IMR-90 (cell line): ENCODE measurements around the gene IL4. TPM values are rescaled to one million over a fixed set of nuclear protein-coding genes. Genes with fewer than 3 reads are reported as not detected.

Source experiments
- ATAC-seq: fragments of 200-7000 bp; cut with Tn5 transposase; 2 replicates; pipeline ENCODE4 v1.9.1; 2020; ENCODE audit warnings: low read depth, mild to moderate bottlenecking, moderate library complexity
- BruUV-seq: library from RNA; stranded (reverse); fragments of 400-500 nt; replicated peaks from 2 replicates; lab custom pipeline; 2021; lab: Mats Ljungman, UMichigan
- CTCF ChIA-PET: fragments of 300-600 bp; formaldehyde crosslinking; extraction: SDS; loops from one replicate; lab custom pipeline; 2021; ENCODE audit warnings: antibody characterized with exemption; lab: Yijun Ruan, JAX
- POLR2A ChIA-PET: fragments of 300-600 bp; sonication (Branson Sonifier 250); formaldehyde crosslinking; loops from one replicate; lab custom pipeline; 2022; ENCODE audit warnings: antibody characterized with exemption; ENCODE audit not compliant: unreplicated experiment; lab: Charles Lee
- DNase-seq: peaks from one replicate; pipeline ENCODE4 v3.0.0; 2013
- H2AFZ ChIP-seq: replicated peaks from 2 replicates; pipeline ENCODE3; 2013; ENCODE audit warnings: low read length, mild to moderate bottlenecking; ENCODE audit not compliant: poor library complexity
- H2AK5ac ChIP-seq: 2 replicates; pipeline ENCODE4 v1.6.1; 2013; ENCODE audit warnings: low read depth, low read length, inconsistent platforms
- H2AK9ac ChIP-seq: replicated peaks from 2 replicates; pipeline ENCODE3; 2013; ENCODE audit warnings: mild to moderate bottlenecking, low read depth, low read length, moderate library complexity; ENCODE audit not compliant: poor library complexity
- H2BK120ac ChIP-seq: 2 replicates; pipeline ENCODE4 v1.6.1; 2013; ENCODE audit warnings: low read depth, low read length, inconsistent platforms
- H2BK15ac ChIP-seq: 3 replicates; pipeline ENCODE4 v1.6.1; 2013; ENCODE audit warnings: low read depth, low read length, inconsistent platforms
- H2BK20ac ChIP-seq: 2 replicates; pipeline ENCODE4 v1.6.1; 2013; ENCODE audit warnings: low read depth, mild to moderate bottlenecking, inconsistent platforms, low read length, moderate library complexity
- H2BK5ac ChIP-seq: 2 replicates; pipeline ENCODE4 v1.6.1; 2013; ENCODE audit warnings: mild to moderate bottlenecking, low read depth, low read length, inconsistent platforms; ENCODE audit not compliant: poor library complexity, severe bottlenecking
- H3K14ac ChIP-seq: replicated peaks from 2 replicates; pipeline ENCODE4 v1.6.1; 2013; ENCODE audit warnings: low read depth, low read length, inconsistent platforms
- H3K18ac ChIP-seq: 2 replicates; pipeline ENCODE4 v1.6.1; 2013; ENCODE audit warnings: low read depth, low read length, control low read depth
- H3K23ac ChIP-seq: 2 replicates; pipeline ENCODE4 v1.6.1; 2013; ENCODE audit warnings: low read depth, low read length, inconsistent platforms
- H3K27ac ChIP-seq: 2 replicates; pipeline ENCODE4 v1.5.1; 2013; ENCODE audit warnings: mild to moderate bottlenecking, control low read depth, low read length; ENCODE audit not compliant: insufficient read depth
- H3K27me3 ChIP-seq: 2 replicates; pipeline ENCODE4 v1.6.1; 2013; ENCODE audit warnings: low read length; ENCODE audit not compliant: control insufficient read depth, insufficient read depth
- H3K36me3 ChIP-seq: 2 replicates; pipeline ENCODE4 v1.6.1; 2013; ENCODE audit warnings: low read length, mixed read lengths; ENCODE audit not compliant: control insufficient read depth, insufficient read depth
- H3K4ac ChIP-seq: 2 replicates; pipeline ENCODE4 v1.6.1; 2013; ENCODE audit warnings: low read depth, low read length, inconsistent platforms
- H3K4me1 ChIP-seq: 2 replicates; pipeline ENCODE4 v1.6.1; 2013; ENCODE audit warnings: low read length, mixed read lengths; ENCODE audit not compliant: control insufficient read depth, insufficient read depth
- H3K4me2 ChIP-seq: 2 replicates; pipeline ENCODE4 v1.6.1; 2013; ENCODE audit warnings: low read depth, mild to moderate bottlenecking, control low read depth, low read length, moderate library complexity
- H3K4me3 ChIP-seq: 2 replicates; pipeline ENCODE4 v1.5.1; 2013; ENCODE audit warnings: low read depth, mild to moderate bottlenecking, control low read depth, low read length, moderate library complexity; ENCODE audit not compliant: insufficient read depth
- H3K56ac ChIP-seq: 2 replicates; pipeline ENCODE4 v1.6.1; 2013; ENCODE audit warnings: low read length, inconsistent platforms; ENCODE audit not compliant: insufficient read depth; ENCODE audit errors: extremely low read depth
- H3K79me1 ChIP-seq, 2 experiments: 2 replicates each; pipeline ENCODE4 v1.6.1; 2013; ENCODE audit warnings: low read length in 2 of 2, inconsistent platforms in 1 of 2, low read depth in 1 of 2
- H3K9ac ChIP-seq: 2 replicates; pipeline ENCODE4 v1.6.1; 2013; ENCODE audit warnings: low read depth, low read length, control low read depth
- H3K9me1 ChIP-seq: 2 replicates; pipeline ENCODE4 v1.6.1; 2013; ENCODE audit warnings: low read length, inconsistent platforms; ENCODE audit not compliant: insufficient read depth
- H3K9me3 ChIP-seq: 2 replicates; pipeline ENCODE4 v1.6.1; 2013; ENCODE audit warnings: low read length; ENCODE audit not compliant: control insufficient read depth, insufficient read depth
- H4K20me1 ChIP-seq: 2 replicates; pipeline ENCODE4 v1.6.1; 2013; ENCODE audit warnings: low read length, inconsistent platforms; ENCODE audit not compliant: insufficient read depth
- H4K5ac ChIP-seq: 2 replicates; pipeline ENCODE4 v1.6.1; 2013; ENCODE audit warnings: mild to moderate bottlenecking, low read depth, low read length, control low read depth
- H4K8ac ChIP-seq, 2 experiments: 2 replicates each; pipeline ENCODE4 v1.6.1; 2013; ENCODE audit warnings: low read depth in 2 of 2, low read length in 2 of 2, control low read depth in 1 of 2, inconsistent platforms in 1 of 2
- H4K91ac ChIP-seq: 2 replicates; pipeline ENCODE4 v1.6.1; 2013; ENCODE audit warnings: low read depth, low read length, inconsistent platforms; ENCODE audit not compliant: insufficient read depth
- BHLHE40 ChIP-seq: fragments of 150-350 bp; IDR thresholded peaks from 2 replicates; pipeline ENCODE4 v1.6.1; 2016; ENCODE audit warnings: mild to moderate bottlenecking, low read depth, low read length
- CEBPB ChIP-seq: IDR thresholded peaks from 2 replicates; pipeline ENCODE4 v1.6.1; 2012; ENCODE audit warnings: low read depth, low read length, improper control_type of control experiment
- ELK1 ChIP-seq: fragments of 150-350 bp; IDR thresholded peaks from 2 replicates; pipeline ENCODE4 v1.6.1; 2016; ENCODE audit warnings: low read depth, mild to moderate bottlenecking, low read length, moderate library complexity, borderline replicate concordance
- MXI1 ChIP-seq: IDR thresholded peaks from 2 replicates; pipeline ENCODE4 v1.6.1; 2012; ENCODE audit warnings: low read depth, mild to moderate bottlenecking, low read length, moderate library complexity, borderline replicate concordance
- NFE2L2 ChIP-seq: fragments of 150-350 bp; IDR thresholded peaks from 2 replicates; pipeline ENCODE4 v1.6.1; 2016; ENCODE audit warnings: low read depth, mild to moderate bottlenecking, low read length
- POLR2A ChIP-seq: IDR thresholded peaks from 2 replicates; pipeline ENCODE4 v1.6.1; 2012; ENCODE audit warnings: mild to moderate bottlenecking, low read depth, low read length
- RAD21 ChIP-seq: IDR thresholded peaks from 2 replicates; pipeline ENCODE4 v1.6.1; 2012; ENCODE audit warnings: low read length, improper control_type of control experiment
- RCOR1 ChIP-seq: IDR thresholded peaks from 2 replicates; pipeline ENCODE4 v1.6.1; 2012; ENCODE audit warnings: mild to moderate bottlenecking, low read length, improper control_type of control experiment; ENCODE audit not compliant: insufficient replicate concordance
- RFX5 ChIP-seq: IDR thresholded peaks from 2 replicates; pipeline ENCODE4 v1.8.0; 2012; ENCODE audit warnings: low read depth, mild to moderate bottlenecking, low read length, moderate library complexity
- USF2 ChIP-seq: fragments of 150-350 bp; IDR thresholded peaks from 2 replicates; pipeline ENCODE4 v1.6.1; 2017; ENCODE audit warnings: mild to moderate bottlenecking, antibody characterized with exemption, low read length, low read depth
- WGBS, 2 experiments: methylation state at CpG; one replicate each; pipeline versions ENCODE4 v1.1.5 to v1.1.7; 2013; ENCODE audit warnings: missing lambda C conversion rate in 2 of 2; ENCODE audit not compliant: insufficient read length in 1 of 2; ENCODE audit errors: extremely low coverage in 2 of 2; 5-methylcytosine and 5-hydroxymethylcytosine counted together
- dilution Hi-C: fragments of 300-500 bp; cut with HindIII; formaldehyde crosslinking; loops from one replicate; pipeline ENCODE4 v1.14.3; 2018; ENCODE audit warnings: low sequenced_read_pairs; ENCODE audit not compliant: unreplicated experiment
- in situ Hi-C: fragments of 300-500 bp; cut with MboI; formaldehyde crosslinking; loops from 3 replicates; pipeline ENCODE4 v1.14.3; 2019; ENCODE audit warnings: low sequenced_read_pairs, inconsistent platforms, mixed read lengths
- intact Hi-C: fragments of 100-400 bp; cut with micrococcal nuclease; formaldehyde crosslinking; loops from 2 replicates; pipeline ENCODE4 v1.10.0; 2022
- polyA plus RNA-seq, 3 experiments: library from polyadenylated mRNA; depleted of rRNA; stranded (reverse); fragments of >200 nt; gene quantifications; 2 replicates each; pipeline ENCODE4 v1.2.3, GENCODE V29; 2012; ENCODE audit warnings: low replicate concordance in 1 of 3
- total RNA-seq: library from RNA; depleted of rRNA; stranded (reverse); fragments of >200 nt; gene quantifications from 2 replicates; pipeline ENCODE4 v1.2.3, GENCODE V29; 2012

The IL4 gene
- total and polyA plus RNA-seq, 2 of the 4 experiments (the other 2 are of a cell fraction) = not detected

GRCh38 chr5:132657676-132658380, 16.0 kb upstream of the IL4 start, which contains the start of gene IL13:
IL13 (plus strand) TSS chr5:132658173; CDS start chr5:132658187, 14 bp downstream.
- ATAC-seq (no peak), DNase-seq (no peak)
- in situ Hi-C loops (no loop called here), dilution Hi-C loops (no loop called here), intact Hi-C loops (no loop called here)
- ChIA-PET CTCF (interaction anchor here (0.6 kb wide), 1 partner anchor 1515 kb away, joined by 4 read pairs; no protein-coding TSS in a partner anchor), POLR2A (no interaction called here)
- Histone ChIP-seq H2BK120ac (no peak within 1 kb of the TSS), H2BK5ac (no peak within 1 kb of the TSS), H3K14ac (no peak within 1 kb of the TSS), H3K9ac (no peak within 1 kb of the TSS), H3K4me3 (no peak within 1 kb of the TSS), H3K27ac (no peak within 1 kb of the TSS), H4K91ac (no peak within 1 kb of the TSS), H3K56ac (no peak within 1 kb of the TSS), H4K20me1 (no peaks in the 10 kb centered on the region), H3K9me3 (no peaks in the 10 kb centered on the region), H3K18ac (no peak within 1 kb of the TSS), H3K27me3 (peaks cover 11% of the 10 kb centered on the region; the same call in 1 of the 2 replicates), H4K5ac (no peak within 1 kb of the TSS), H2AK5ac (no peak within 1 kb of the TSS), H3K4me2 (no peak within 1 kb of the TSS), H2BK15ac (no peak within 1 kb of the TSS), H3K4ac (no peak within 1 kb of the TSS), H2AFZ (no peak within 1 kb of the TSS), H4K8ac (no peak within 1 kb of the TSS), H3K36me3 (no peaks in the 10 kb centered on the region), H3K23ac (no peak within 1 kb of the TSS), H3K4me1 (no peaks in the 10 kb centered on the region), H2AK9ac (no peak within 1 kb of the TSS), H3K79me1 (no peaks in the 10 kb centered on the region), H3K9me1 (peaks cover 3% of the 10 kb centered on the region; the same call in 1 of the 2 replicates), H2BK20ac (no peak within 1 kb of the TSS)
- 100% methylated on average over 1 of the region's 12 CpGs; no CpG with 5 or more reads in 1 of the 2 experiments for WGBS, 2 experiments
- no TSS peak for BruUV-seq
- no peak for TF ChIP-seq MXI1
- no peak for TF ChIP-seq POLR2A
- TF ChIP-seq BHLHE40 = no peak
- no peak for TF ChIP-seq RCOR1
- TF ChIP-seq NFE2L2 = no peak
- TF ChIP-seq RFX5 = no peak
- no peak for TF ChIP-seq ELK1
- no peak for TF ChIP-seq CEBPB
- TF ChIP-seq USF2 = no peak
- no peak for TF ChIP-seq RAD21
